Kidney epithelial cell (primary cell): ENCODE data around the gene ATP2A2. TPM values are rescaled to one million over a fixed set of nuclear protein-coding genes. Genes with fewer than 3 reads are reported as not detected.

Source experiments
- DNase-seq: peaks from one replicate; pipeline ENCODE4 v3.0.0-alpha.2; 2010; ENCODE audit warnings: low read depth
- H3K27me3 ChIP-seq: 2 replicates; pipeline ENCODE4 v1.6.0; 2011; ENCODE audit warnings: low read length; ENCODE audit not compliant: control insufficient read depth, insufficient read depth
- H3K36me3 ChIP-seq: 2 replicates; pipeline ENCODE4 v1.5.1; 2011; ENCODE audit warnings: low read length; ENCODE audit not compliant: control insufficient read depth, insufficient read depth
- H3K4me3 ChIP-seq: 2 replicates; pipeline ENCODE4 v1.5.1; 2011; ENCODE audit warnings: low read depth, mild to moderate bottlenecking, control low read depth, low read length
- CTCF ChIP-seq: IDR thresholded peaks from 2 replicates; pipeline ENCODE4 v1.5.1; 2011; ENCODE audit warnings: mild to moderate bottlenecking, moderate library complexity, low read length, control low read depth, inconsistent platforms; ENCODE audit not compliant: insufficient read depth, poor library complexity, severe bottlenecking
- total RNA-seq: library from RNA; depleted of rRNA; stranded (reverse); fragments of >200 nt; gene quantifications from 2 replicates; pipeline ENCODE4 v1.2.3, GENCODE V29; 2015

ATP2A2 gene
- total RNA-seq, 1 donor from 2014 or later: 128 TPM

- no peak for DNase-seq
- TF ChIP-seq CTCF: no peak
- H3K36me3 ChIP-seq: no peaks in the 10 kb centered on the region
- no peak overlapping the region for H3K4me3 ChIP-seq
- no peaks in the 10 kb centered on the region for H3K27me3 ChIP-seq
Measured at GRCh38 chr12:110289711-110290078, 8.6 kb downstream of the ATP2A2 start.

GRCh38 chr12:110301065-110301806 lies 20.2 kb downstream of the ATP2A2 start:
- no peak for TF ChIP-seq CTCF
- Histone ChIP-seq H3K4me3 (no peak overlapping the region), H3K27me3 (no peaks in the 10 kb centered on the region), H3K36me3 (peaks cover 2% of the 10 kb centered on the region)
- no peak for DNase-seq

- H3K36me3 ChIP-seq: no peaks in the 10 kb centered on the region
- no peak overlapping the region for H3K4me3 ChIP-seq
- no peak for TF ChIP-seq CTCF
- DNase-seq: no peak
- H3K27me3 ChIP-seq: no peaks in the 10 kb centered on the region
Measured at GRCh38 chr12:110304061-110304551, 23.1 kb downstream of the ATP2A2 start.

- H3K4me3 ChIP-seq: no peak overlapping the region
- DNase-seq: no peak
- no peaks in the 10 kb centered on the region for H3K36me3 ChIP-seq
- TF ChIP-seq CTCF: no peak
- H3K27me3 ChIP-seq: no peaks in the 10 kb centered on the region
Measured at GRCh38 chr12:110307372-110307771, 26.3 kb downstream of the ATP2A2 start.

GRCh38 chr12:110310763-110311162 lies 29.7 kb downstream of the ATP2A2 start:
- TF ChIP-seq CTCF: no peak
- H3K36me3 ChIP-seq: no peaks in the 10 kb centered on the region
- H3K4me3 ChIP-seq: no peak overlapping the region
- H3K27me3 ChIP-seq: no peaks in the 10 kb centered on the region
- DNase-seq: no peak

GRCh38 chr12:110311903-110312302 lies 30.9 kb downstream of the ATP2A2 start:
- no peak for DNase-seq
- no peak overlapping the region for H3K4me3 ChIP-seq
- TF ChIP-seq CTCF: no peak
- no peaks in the 10 kb centered on the region for H3K27me3 ChIP-seq
- no peaks in the 10 kb centered on the region for H3K36me3 ChIP-seq
